HG03469 (cell line): ENCODE data around the gene SLC25A22.
A peak's percentile ranks its signal among the peaks of the same experiment; 100 is the strongest.

Source experiments
- ATAC-seq: cut with Tn5 transposase; IDR thresholded peaks from one replicate; pipeline ENCODE4 v1.9.1; 2021; ENCODE audit warnings: mild to moderate bottlenecking, moderate library complexity, moderate number of reproducible peaks; ENCODE audit not compliant: unreplicated experiment

SLC25A22 gene

DNA sequence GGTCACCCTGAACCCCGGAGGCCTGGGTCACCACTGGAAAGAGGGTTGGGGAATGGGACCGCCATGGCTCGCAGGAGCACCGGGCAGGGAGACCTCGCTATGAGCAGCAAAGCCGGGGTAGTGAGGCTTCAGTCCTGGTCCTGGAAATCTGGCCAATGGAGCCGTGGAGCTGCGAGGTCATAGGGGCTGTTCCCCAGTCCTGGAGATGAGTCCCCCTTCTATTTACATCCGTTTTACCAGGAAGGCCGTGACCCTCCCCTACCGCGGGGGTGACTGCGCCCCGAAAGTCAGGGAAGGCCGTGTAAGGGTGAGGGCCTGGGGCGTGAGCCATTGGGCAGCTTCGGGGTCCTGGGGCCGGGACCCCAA is 6.5 kb upstream of the SLC25A22 start:
- ATAC-seq: no peak

DNA sequence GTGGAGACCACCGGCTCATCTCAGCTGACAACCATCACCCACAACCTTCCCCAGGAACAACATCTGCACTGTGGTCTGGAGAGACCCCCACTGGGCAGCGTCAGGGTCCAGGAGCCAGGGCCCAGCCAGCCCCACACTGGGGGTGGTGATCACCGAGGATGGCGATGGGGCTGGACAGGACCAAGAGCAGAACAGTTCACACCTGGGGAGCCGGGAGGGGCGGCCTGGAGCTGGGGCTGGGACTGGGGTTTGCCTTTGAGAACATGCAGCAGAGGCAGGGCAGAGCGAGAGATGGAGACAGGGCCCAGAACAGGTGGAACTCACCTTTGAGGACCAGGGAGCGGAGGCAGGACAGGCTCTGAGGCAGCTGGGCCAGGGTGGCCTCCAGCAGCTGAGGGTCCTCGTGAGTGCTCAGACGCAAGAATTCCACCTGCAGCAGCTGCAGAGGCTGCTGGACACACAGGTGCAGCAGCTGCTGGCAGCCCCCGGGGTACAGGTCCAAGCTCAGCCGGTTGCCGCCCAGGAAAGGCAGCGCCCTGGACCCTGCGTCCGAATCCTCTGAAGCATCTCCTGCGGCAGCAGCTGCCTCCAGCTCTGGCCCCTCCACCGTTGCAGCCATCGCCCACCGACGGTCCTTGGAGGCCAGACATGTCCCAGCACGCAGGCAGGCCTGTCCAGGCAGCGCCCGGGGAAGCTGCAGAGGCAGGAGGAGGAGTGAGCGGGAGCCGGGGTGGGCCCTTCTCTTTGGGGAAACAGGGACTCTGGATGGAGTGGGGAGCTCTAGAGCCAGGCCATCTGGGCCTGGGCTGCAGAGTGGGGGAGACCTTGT is 5.9 kb upstream of the SLC25A22 start:
- no peak for ATAC-seq

DNA sequence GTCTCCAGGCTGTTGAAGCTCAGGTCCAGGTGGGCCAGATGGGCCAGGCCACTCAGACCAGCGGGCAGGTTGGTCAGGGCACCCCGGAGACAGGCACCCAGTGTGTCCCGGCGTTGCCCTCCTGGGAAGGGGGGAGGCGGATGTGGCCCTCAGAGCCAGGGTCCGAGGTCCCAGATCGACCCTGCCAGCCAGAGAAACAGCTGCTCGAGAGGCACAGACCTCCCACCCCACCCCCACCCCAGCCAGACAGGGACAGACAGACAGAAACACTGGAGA is 5.3 kb upstream of the SLC25A22 start:
- ATAC-seq: no peak

GRCh38 chr11:802693-803466 is 4.8 kb upstream of the SLC25A22 start:
- ATAC-seq: no peak

DNA sequence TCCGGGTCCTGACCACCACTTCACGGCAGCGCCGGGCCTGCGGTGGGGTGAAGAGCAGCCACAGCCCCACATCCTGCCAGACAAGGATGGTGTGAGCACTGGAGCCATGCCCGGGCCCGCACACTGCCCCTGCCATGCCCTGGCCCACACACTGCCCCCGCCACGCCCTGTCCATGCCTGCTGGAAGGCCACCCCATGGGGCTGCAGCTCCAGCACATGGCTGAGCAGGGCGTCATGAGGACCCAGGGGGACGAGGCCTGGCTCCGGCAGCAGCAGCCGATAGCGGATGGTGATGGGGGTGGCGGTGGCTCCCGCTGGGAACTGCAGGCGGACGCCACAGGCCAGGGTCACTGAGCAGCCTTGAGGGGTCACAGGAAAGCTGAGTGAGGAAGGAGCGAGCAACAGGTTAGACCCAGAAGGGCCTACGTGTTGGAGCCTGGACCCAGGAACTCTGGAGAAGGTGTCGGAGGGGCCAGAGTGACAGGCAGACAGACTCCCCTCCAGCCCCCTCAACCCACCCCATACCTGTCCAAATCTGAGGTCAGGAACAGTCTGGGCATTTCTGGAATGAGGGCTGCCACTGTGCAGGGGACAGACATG is 4.0 kb upstream of the SLC25A22 start:
- no peak for ATAC-seq

- ATAC-seq: no peak
Measured at GRCh38 chr11:801097-801780, 3.2 kb upstream of the SLC25A22 start.

GRCh38 chr11:800473-800872 is 2.4 kb upstream of the SLC25A22 start:
- ATAC-seq: no peak

DNA sequence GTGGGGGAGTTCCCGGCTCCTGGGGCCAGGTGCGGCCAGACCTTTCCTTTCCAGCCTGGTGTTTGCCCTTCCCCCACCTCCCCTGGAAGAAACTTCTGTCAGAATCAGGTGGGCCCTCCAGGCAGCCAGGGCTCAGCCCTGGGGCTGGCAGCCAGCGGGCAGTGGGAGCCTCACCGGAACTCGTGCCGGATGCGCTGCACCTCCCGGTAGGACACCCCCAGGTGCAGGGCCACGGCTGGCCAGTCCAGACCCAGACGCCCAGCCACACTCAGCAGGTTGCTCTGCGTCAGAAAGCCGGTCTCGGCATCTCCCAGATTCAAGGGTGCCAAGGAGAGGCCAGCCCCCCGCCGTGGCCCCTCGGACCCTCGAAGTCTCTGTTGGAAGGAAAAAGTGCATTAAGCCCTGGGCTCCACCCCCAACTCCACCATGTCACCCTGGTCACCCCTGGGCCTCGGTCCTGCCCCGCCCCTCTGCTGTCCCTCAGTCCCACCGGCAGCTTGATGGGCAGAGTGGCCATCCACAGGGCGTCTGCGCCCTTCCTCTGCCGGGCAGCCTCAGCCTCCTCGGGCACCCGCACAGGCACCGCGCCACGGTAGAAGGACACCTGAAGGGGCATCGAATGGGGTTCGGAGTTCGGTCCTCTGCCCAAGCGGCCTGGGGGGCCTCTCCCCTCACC is 1.7 kb upstream of the SLC25A22 start:
- ATAC-seq: no peak

GRCh38 chr11:797296-798092 is 587 bp downstream of the SLC25A22 start:
- peak; percentile 10 for ATAC-seq

DNA sequence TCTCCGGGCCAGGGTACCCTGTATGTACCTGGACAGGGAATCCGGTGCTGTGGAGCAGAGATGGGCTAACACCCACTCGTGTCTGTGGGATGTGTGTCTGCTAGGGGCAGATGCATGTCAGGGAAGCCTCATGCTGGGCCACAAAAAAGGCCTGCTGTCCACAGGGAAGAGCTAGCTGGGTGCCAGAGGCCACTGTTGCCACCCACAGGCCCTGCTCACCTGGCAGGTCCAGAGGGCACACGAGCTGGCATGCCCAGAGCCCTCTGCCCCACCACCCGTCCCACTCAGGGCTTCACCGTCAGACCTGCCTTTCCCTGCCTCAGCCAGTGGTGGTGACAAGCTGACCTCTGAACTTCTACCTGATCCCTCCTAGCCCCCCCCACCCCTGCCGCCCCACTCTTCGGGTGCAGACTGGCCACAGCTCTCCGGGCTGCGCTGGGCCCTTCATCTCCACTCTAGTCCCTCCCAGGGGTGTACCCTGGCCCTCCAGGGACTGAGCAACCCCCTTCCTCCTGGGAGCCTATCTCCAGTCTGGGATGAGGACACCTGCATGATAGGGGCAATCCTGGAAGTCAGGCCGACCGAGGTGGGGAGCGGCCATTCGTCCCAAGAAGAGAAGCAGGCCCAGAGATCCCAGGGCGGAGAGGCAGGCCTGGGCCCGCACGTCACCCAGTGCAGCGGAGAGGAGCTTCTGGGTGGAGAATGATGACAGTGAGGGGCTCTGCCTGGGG is 1.4 kb downstream of the SLC25A22 start:
- ATAC-seq: no peak

DNA sequence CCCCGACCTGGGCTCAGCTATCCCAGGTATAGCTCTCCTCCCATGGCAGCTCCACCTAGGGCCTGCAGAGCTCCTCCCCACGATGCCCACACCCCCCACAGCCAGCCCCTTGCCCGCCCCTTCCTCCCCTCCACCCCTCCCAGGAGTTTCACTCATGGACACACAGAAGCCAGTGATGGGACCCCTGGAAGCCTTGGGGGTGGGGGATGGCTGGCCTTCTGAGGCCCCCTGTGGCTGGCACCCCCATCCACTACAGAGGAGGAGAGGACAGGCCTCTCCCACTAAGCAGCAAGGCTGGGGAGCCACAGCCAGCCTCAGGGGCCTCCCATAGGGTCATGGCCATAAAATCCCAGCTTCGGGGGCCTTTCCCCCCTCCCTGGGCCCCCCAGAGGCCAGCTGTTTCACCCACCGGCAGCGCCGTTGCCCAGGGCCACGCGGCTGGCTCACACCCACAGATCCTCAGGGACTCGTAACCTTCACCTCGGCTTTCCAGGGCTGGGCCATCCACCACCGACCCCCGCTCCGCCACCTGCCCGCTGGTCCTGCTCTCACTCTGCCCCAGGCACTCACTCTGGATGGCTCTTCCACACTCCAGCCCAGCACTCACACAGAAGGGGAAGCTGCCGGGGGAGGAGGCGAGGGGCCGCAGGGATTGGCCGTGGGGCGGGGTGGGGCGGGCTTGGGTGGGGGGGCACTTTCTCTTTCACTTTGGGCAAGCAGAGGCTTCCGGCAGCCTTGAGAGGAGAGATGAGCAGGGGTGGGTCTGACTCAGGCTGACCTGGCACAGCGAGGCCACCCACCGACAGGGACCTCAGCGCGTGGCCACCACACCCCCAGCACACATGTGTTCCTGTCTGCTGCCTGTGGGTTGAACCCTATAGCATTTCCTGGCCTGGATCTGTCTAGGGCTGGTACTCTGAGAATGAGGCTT is 2.2 kb downstream of the SLC25A22 start:
- no peak for ATAC-seq

GRCh38 chr11:794766-795633 is 3.1 kb downstream of the SLC25A22 start:
- no peak for ATAC-seq

DNA sequence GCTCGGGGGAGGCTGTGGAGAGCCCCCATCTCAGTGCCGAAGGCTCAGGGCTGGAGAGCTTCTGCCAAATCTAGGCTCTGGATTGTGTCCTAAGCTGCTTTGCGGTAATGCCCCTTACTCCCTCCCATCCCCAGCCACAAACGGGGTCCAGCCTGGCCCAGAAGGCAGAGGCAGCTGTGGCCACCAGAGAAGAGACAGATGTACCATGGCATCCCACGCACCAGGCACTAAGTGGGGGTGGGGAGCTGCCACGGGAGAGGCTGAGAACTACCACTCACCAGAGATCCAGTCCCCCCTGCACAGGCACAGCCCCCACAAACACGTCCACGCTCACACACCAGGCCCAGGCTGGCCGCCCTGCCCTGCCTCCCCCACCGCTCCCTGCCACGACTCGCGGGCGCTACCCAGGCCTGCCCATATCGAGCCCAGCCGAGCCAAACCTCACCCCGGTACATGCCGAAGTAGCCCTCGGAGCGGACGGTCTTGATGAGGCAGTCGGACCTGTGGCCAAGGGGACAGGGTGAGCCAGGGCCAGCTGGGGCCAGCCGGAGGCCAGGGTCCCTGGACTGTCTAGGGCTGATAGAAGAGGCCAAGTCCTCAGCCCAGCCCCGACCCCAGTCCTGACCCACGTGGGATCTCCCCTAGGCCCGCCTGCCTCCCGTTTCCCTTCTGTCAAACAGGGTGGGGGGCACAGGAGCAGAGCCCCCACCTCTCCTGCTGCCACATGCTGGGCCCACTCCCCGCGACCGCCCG is 3.9 kb downstream of the SLC25A22 start:
- no peak for ATAC-seq

- no peak for ATAC-seq
Measured at GRCh38 chr11:793556-793955, 4.5 kb downstream of the SLC25A22 start.

- no peak for ATAC-seq
Measured at GRCh38 chr11:792873-793272, 5.2 kb downstream of the SLC25A22 start.

- no peak for ATAC-seq
Measured at GRCh38 chr11:792535-792821, 5.6 kb downstream of the SLC25A22 start.
